ENCODE results near the gene FBXW7. TPM values are rescaled to one million over a fixed set of nuclear protein-coding genes. Genes with fewer than 3 reads are reported as not detected.
"Not testable (repeated sequence)": the region's sequence is repeated elsewhere in the genome, so short reads cannot be mapped to it uniquely, and the experiment has no call there.

The FBXW7 gene
- total RNA-seq, 1 experiment from 2014 or later: 33.5 TPM

DNA sequence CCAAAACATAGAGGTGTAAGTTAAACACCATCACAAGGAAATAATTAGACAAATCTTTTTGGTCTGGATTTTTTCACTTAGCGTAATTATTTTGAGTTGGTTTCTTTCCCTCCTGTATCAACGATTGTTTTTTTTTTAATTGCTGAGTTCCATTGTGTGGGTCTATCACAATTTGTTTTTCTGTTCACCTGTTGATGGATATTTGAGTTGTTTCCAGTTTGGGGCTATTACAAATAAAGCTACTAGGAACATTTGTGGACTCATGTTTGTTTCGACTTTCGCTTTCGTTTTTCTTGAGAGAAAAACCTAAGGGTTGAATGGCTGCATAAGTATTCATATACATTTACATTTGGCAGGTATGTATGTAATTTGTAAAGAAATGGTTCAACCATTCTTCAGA, 20.4 kb upstream of the FBXW7 start:
- Histone ChIP-seq H3K36me3 (ENCODE audit: insufficient read depth, low read length, poor library complexity, severe bottlenecking) (no peaks in the 10 kb centered on the region), H3K4me1 (ENCODE audit: insufficient read depth, low read length, poor library complexity, severe bottlenecking) (no peaks in the 10 kb centered on the region), H3K9me3 (ENCODE audit: low read depth, low read length, poor library complexity, severe bottlenecking) (no peaks in the 10 kb centered on the region), H3K4me3 (ENCODE audit: low read depth, low read length, poor library complexity, severe bottlenecking) (no peak overlapping the region), H3K27me3 (replicated peaks; ENCODE audit: insufficient read depth, low read depth, low read length, poor library complexity) (no peaks in the 10 kb centered on the region), H3K27ac (ENCODE audit: low read depth, low read length, poor library complexity, severe bottlenecking) (no peak overlapping the region)
- DNase-seq (ENCODE audit: low spot score): no peak
- TF ChIP-seq EZH2 (IDR thresholded peaks at IDR 0.05; ENCODE audit: borderline replicate concordance, low read depth, low read length, poor library complexity, severe bottlenecking): no peak
- TF ChIP-seq, protein P1, sequence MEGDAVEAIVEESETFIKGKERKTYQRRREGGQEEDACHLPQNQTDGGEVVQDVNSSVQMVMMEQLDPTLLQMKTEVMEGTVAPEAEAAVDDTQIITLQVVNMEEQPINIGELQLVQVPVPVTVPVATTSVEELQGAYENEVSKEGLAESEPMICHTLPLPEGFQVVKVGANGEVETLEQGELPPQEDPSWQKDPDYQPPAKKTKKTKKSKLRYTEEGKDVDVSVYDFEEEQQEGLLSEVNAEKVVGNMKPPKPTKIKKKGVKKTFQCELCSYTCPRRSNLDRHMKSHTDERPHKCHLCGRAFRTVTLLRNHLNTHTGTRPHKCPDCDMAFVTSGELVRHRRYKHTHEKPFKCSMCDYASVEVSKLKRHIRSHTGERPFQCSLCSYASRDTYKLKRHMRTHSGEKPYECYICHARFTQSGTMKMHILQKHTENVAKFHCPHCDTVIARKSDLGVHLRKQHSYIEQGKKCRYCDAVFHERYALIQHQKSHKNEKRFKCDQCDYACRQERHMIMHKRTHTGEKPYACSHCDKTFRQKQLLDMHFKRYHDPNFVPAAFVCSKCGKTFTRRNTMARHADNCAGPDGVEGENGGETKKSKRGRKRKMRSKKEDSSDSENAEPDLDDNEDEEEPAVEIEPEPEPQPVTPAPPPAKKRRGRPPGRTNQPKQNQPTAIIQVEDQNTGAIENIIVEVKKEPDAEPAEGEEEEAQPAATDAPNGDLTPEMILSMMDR (conservative IDR thresholded peaks at IDR 0.05; ENCODE audit: low read depth, low read length): no peak
- CTCF ChIA-PET: no interaction called here
- BruUV-seq (replicated peaks): no TSS peak
- intact Hi-C loops (cut with micrococcal nuclease; ENCODE audit: unreplicated experiment): no loop called here
- POLR2A ChIA-PET (ENCODE audit: low non-redundant PET): no interaction called here

DNA sequence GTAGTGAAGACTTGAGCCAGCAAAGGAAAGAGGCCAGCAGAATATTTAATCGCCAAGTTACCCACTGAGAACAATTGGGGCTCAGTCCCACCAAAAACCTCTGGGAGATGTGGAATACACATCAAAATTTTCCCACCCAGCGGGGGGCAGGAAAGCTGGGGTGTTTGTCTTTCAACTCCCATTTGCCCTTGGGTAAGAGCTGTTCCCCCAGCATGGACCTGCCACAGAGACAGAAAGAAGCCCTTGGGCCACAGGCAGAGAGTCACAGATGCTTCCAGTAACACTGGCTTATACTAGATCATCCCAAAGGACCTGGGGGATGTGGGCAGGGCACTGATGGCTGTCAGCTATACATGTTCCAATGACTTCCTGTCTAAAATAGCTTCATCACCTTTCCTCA, 18.9 kb upstream of the FBXW7 start:
- Histone ChIP-seq H3K4me1 (ENCODE audit: insufficient read depth, low read length, poor library complexity, severe bottlenecking) (no peaks in the 10 kb centered on the region), H3K36me3 (ENCODE audit: insufficient read depth, low read length, poor library complexity, severe bottlenecking) (no peaks in the 10 kb centered on the region), H3K9me3 (ENCODE audit: low read depth, low read length, poor library complexity, severe bottlenecking) (no peaks in the 10 kb centered on the region), H3K4me3 (ENCODE audit: low read depth, low read length, poor library complexity, severe bottlenecking) (no peak overlapping the region), H3K27ac (ENCODE audit: low read depth, low read length, poor library complexity, severe bottlenecking) (no peak overlapping the region), H3K27me3 (replicated peaks; ENCODE audit: insufficient read depth, low read depth, low read length, poor library complexity) (no peaks in the 10 kb centered on the region)
- TF ChIP-seq, protein P1 (conservative IDR thresholded peaks at IDR 0.05; ENCODE audit: low read depth, low read length): no peak
- TF ChIP-seq EZH2 (IDR thresholded peaks at IDR 0.05; ENCODE audit: borderline replicate concordance, low read depth, low read length, poor library complexity, severe bottlenecking): no peak
- ChIA-PET POLR2A (ENCODE audit: low non-redundant PET) (no interaction called here), CTCF (no interaction called here)
- DNase-seq (ENCODE audit: low spot score): no peak
- intact Hi-C loops (cut with micrococcal nuclease; ENCODE audit: unreplicated experiment): no loop called here
- BruUV-seq (replicated peaks): no TSS peak

DNA sequence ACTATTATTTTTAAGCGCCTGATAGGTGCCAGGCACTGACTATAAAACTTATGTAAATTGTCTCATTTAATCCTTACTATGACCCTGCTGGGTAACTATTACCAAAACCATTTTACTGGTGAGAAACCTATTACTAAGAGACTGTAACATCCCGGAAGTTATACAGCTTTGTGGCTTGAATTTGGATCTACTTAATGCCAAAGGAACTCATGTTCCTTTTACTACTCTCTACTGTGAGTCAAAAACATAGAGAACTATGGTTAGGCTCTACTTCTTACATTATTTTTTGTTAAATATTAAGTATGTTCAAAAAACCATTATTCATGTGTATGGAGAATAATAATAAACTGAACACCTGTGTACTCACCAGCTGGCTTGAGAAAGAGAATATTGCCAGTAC, 14.8 kb upstream of the FBXW7 start:
- DNase-seq (ENCODE audit: low spot score): peak; percentile 33
- H3K27ac ChIP-seq (ENCODE audit: low read depth, low read length, poor library complexity, severe bottlenecking); H3K4me1 ChIP-seq (ENCODE audit: insufficient read depth, low read length, poor library complexity, severe bottlenecking); H3K9me3 ChIP-seq (ENCODE audit: low read depth, low read length, poor library complexity, severe bottlenecking); H3K4me3 ChIP-seq (ENCODE audit: low read depth, low read length, poor library complexity, severe bottlenecking); H3K36me3 ChIP-seq (ENCODE audit: insufficient read depth, low read length, poor library complexity, severe bottlenecking); H3K27me3 ChIP-seq (replicated peaks; ENCODE audit: insufficient read depth, low read depth, low read length, poor library complexity); intact Hi-C loops (cut with micrococcal nuclease; ENCODE audit: unreplicated experiment); BruUV-seq (replicated peaks): not testable (repeated sequence)
- POLR2A ChIA-PET (ENCODE audit: low non-redundant PET): interaction anchor here (0.6 kb wide), 1 partner anchor 11 kb away, joined by 3 read pairs; no protein-coding TSS in a partner anchor
- CTCF ChIA-PET: interaction anchor here (0.7 kb wide), 1 partner anchor 156 kb away, joined by 4 read pairs; no protein-coding TSS in a partner anchor

DNA sequence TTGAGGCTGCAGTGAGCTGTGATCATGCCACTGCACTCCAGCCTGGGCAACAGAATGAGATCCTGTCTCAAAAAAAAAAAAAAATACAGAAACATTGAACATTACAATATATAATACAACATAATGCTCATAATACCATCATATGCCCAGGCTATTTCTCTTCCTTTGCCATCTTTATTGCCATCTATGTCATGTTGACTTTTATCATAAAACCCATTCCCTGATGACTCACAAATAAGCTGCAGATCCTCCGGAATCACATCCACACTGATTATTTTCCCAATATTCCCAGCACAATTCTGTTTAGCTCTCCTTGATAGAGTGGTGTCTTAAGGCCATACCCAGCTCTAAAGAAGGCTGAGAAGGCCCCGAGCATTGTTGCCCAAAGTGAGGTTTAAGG, 9.2 kb upstream of the FBXW7 start:
- CTCF ChIA-PET: no interaction called here
- H3K36me3 ChIP-seq (ENCODE audit: insufficient read depth, low read length, poor library complexity, severe bottlenecking): no peaks in the 10 kb centered on the region
- no peak overlapping the region for H3K4me3 ChIP-seq (ENCODE audit: low read depth, low read length, poor library complexity, severe bottlenecking)
- no TSS peak for BruUV-seq (replicated peaks)
- no peak for DNase-seq (ENCODE audit: low spot score)
- TF ChIP-seq, protein P1 (conservative IDR thresholded peaks at IDR 0.05; ENCODE audit: low read depth, low read length): no peak
- no peak for TF ChIP-seq EZH2 (IDR thresholded peaks at IDR 0.05; ENCODE audit: borderline replicate concordance, low read depth, low read length, poor library complexity, severe bottlenecking)
- no peak overlapping the region for H3K27ac ChIP-seq (ENCODE audit: low read depth, low read length, poor library complexity, severe bottlenecking)
- H3K9me3 ChIP-seq (ENCODE audit: low read depth, low read length, poor library complexity, severe bottlenecking): no peaks in the 10 kb centered on the region
- H3K27me3 ChIP-seq (replicated peaks; ENCODE audit: insufficient read depth, low read depth, low read length, poor library complexity): no peaks in the 10 kb centered on the region
- intact Hi-C loops (cut with micrococcal nuclease; ENCODE audit: unreplicated experiment): no loop called here
- H3K4me1 ChIP-seq (ENCODE audit: insufficient read depth, low read length, poor library complexity, severe bottlenecking): no peaks in the 10 kb centered on the region
- POLR2A ChIA-PET (ENCODE audit: low non-redundant PET): no interaction called here

DNA sequence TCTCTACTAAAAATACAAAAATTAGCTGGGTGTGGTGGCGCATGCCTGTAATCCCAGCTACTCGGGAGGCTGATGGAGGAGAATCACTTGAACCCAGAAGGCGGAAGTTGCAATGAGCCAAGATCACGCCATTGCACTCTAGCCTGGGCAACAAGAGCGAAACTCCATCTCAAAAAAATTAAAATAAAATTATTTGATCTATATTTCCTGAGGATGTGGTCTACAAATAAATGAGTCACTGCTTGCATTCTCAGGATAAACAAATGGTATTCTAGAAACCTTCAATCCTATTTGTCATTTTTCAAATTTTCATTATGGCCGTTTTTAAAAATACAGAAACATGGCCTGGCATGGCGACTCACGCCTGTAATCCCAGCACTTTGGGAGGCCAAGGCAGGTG, 8.6 kb upstream of the FBXW7 start:
- POLR2A ChIA-PET (ENCODE audit: low non-redundant PET); DNase-seq (ENCODE audit: low spot score); H3K4me1 ChIP-seq (ENCODE audit: insufficient read depth, low read length, poor library complexity, severe bottlenecking); intact Hi-C loops (cut with micrococcal nuclease; ENCODE audit: unreplicated experiment); H3K9me3 ChIP-seq (ENCODE audit: low read depth, low read length, poor library complexity, severe bottlenecking); H3K27ac ChIP-seq (ENCODE audit: low read depth, low read length, poor library complexity, severe bottlenecking); H3K36me3 ChIP-seq (ENCODE audit: insufficient read depth, low read length, poor library complexity, severe bottlenecking); H3K27me3 ChIP-seq (replicated peaks; ENCODE audit: insufficient read depth, low read depth, low read length, poor library complexity); H3K4me3 ChIP-seq (ENCODE audit: low read depth, low read length, poor library complexity, severe bottlenecking); BruUV-seq (replicated peaks); CTCF ChIA-PET: not testable (repeated sequence)
